BE2C (cell line): ENCODE data around the gene HOXD4.
A peak's percentile ranks its signal among the peaks of the same experiment; 100 is the strongest.

Source experiments
- DNase-seq: peaks from one replicate; pipeline ENCODE4 v3.0.0-alpha.2; 2020
- H3K27me3 ChIP-seq: fragments of 250-450 bp; sonication (Bioruptor Pico); 2 replicates; pipeline ENCODE4 v1.5.1; 2020; ENCODE audit warnings: mild to moderate bottlenecking
- H3K36me3 ChIP-seq: fragments of 250-450 bp; sonication (Bioruptor Pico); 2 replicates; pipeline ENCODE4 v1.5.1; 2020; ENCODE audit warnings: mild to moderate bottlenecking
- H3K4me1 ChIP-seq: fragments of 250-450 bp; sonication (Bioruptor Pico); 2 replicates; pipeline ENCODE4 v1.5.1; 2020
- H3K4me3 ChIP-seq: 2 replicates; pipeline ENCODE4 v1.5.1; 2011; ENCODE audit warnings: low read depth, low read length
- H3K9me3 ChIP-seq: fragments of 250-450 bp; sonication (Bioruptor Pico); 2 replicates; pipeline ENCODE4 v1.5.1; 2020
- TF ChIP-seq, protein P1 (sequence below): IDR thresholded peaks from 2 replicates; pipeline ENCODE4 v1.5.1; 2012; ENCODE audit warnings: mild to moderate bottlenecking, low read depth, low read length

HOXD4 gene

DNA sequence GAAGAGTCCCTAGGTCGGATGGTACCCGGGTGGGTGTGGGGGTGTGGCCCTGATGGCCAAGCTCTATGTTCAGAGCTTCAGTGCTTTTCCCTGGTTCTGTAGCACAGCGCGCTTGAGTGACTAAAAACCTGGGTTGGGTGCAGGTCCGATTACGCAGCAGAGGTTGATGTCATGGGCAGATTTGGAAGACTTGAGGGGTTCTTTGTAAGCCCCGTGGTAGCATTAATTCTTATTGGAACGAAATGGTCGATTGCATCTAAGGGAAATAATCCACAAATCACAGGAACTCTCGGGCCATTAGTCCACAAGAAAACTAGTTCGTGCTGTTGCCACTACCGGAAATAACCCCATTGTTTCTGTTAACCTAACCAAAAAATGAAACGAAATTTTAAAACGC is 12.8 kb upstream of the HOXD4 start:
- Histone ChIP-seq H3K4me1 (peaks cover 7% of the 10 kb centered on the region; the same call in 1 of the 2 replicates), H3K36me3 (no peaks in the 10 kb centered on the region), H3K4me3 (no peak overlapping the region), H3K27me3 (no peaks in the 10 kb centered on the region), H3K9me3 (no peaks in the 10 kb centered on the region)
- TF ChIP-seq, protein P1, sequence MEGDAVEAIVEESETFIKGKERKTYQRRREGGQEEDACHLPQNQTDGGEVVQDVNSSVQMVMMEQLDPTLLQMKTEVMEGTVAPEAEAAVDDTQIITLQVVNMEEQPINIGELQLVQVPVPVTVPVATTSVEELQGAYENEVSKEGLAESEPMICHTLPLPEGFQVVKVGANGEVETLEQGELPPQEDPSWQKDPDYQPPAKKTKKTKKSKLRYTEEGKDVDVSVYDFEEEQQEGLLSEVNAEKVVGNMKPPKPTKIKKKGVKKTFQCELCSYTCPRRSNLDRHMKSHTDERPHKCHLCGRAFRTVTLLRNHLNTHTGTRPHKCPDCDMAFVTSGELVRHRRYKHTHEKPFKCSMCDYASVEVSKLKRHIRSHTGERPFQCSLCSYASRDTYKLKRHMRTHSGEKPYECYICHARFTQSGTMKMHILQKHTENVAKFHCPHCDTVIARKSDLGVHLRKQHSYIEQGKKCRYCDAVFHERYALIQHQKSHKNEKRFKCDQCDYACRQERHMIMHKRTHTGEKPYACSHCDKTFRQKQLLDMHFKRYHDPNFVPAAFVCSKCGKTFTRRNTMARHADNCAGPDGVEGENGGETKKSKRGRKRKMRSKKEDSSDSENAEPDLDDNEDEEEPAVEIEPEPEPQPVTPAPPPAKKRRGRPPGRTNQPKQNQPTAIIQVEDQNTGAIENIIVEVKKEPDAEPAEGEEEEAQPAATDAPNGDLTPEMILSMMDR: no peak
- DNase-seq: no peak

DNA sequence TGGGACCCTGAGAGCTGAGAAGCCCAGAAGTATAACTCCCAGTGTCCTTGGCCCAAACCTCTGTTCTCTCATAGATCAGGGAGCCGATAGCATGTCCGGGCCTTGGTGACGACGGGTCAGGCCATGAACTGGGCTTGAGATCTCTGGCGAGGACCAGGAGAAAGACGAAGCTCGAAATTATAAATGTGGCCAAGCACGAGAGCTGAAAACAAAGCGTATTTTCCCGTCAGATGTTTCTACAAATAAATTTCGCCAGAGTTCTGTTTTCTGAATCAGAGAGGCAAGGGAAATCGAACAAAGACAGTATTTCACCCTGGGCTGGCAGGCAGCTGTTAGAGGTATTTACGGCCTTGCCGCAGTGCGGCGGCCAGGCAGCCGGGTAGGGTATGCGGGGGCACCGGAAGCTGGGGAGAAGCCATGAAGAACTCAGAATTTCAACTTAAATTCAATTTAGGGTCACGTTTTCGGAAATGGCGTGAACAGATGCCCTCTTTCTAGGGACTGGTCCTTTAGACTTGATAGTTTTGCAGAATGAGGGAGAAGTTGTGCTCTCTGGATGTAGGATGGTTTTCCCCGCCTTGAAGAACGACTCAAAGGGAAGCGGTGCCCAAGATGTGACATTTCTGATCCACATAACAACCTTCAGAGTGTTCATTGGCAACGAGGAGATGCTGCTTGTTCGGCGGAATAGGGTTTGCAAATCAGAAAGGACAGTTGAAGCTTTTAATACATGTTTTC is 12.3 kb upstream of the HOXD4 start:
- TF ChIP-seq, protein P1: no peak
- Histone ChIP-seq H3K4me1 (peaks cover 7% of the 10 kb centered on the region; the same call in 1 of the 2 replicates), H3K4me3 (no peak overlapping the region), H3K27me3 (no peaks in the 10 kb centered on the region), H3K36me3 (no peaks in the 10 kb centered on the region), H3K9me3 (no peaks in the 10 kb centered on the region)
- DNase-seq: no peak

DNA sequence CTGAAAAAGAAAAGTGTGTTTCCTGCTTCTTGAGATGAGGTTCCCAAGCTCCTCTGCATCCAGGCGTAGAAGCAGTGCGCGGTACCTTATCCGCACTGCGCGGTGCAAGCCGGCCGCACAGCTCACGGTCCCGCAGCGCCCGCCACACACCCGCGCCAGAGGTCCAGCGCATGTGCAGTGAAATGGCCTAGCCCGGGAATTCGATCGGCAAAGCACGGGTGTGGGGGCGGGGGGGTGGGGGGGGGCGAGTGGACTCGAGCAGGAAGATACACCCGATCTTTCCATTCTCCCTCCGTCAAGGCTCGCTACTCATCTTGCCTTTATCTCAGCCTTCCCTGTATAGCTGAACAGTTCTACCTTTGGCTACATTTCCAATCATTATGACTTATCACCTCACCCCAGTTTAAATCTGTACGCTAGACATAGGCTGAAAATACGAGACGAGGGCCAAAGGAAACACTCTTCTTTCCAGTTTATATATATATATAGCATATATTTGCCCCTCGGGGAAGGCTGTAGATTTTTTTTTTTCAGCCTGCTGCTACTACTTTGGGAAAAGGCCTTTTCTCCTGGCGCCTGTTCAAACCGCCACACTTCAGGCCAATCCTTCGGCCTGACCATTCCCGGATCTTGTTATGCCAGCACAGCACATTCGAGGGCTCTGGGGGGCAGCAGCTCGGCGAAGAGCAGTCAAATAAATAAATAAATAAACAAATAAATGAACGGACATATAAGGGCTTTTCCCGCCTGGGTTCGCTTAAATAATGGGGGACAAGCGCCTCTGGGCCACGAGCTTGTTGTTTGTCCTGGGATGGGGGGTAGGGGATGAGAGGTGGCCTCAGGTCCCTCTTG is 11.5 kb upstream of the HOXD4 start:
- Histone ChIP-seq H3K36me3 (no peaks in the 10 kb centered on the region), H3K9me3 (no peaks in the 10 kb centered on the region), H3K27me3 (no peaks in the 10 kb centered on the region), H3K4me3 (peak overlapping the region; percentile 60), H3K4me1 (peaks cover 5% of the 10 kb centered on the region; the same call in 1 of the 2 replicates)
- TF ChIP-seq, protein P1: no peak
- DNase-seq: peak; percentile 50

DNA sequence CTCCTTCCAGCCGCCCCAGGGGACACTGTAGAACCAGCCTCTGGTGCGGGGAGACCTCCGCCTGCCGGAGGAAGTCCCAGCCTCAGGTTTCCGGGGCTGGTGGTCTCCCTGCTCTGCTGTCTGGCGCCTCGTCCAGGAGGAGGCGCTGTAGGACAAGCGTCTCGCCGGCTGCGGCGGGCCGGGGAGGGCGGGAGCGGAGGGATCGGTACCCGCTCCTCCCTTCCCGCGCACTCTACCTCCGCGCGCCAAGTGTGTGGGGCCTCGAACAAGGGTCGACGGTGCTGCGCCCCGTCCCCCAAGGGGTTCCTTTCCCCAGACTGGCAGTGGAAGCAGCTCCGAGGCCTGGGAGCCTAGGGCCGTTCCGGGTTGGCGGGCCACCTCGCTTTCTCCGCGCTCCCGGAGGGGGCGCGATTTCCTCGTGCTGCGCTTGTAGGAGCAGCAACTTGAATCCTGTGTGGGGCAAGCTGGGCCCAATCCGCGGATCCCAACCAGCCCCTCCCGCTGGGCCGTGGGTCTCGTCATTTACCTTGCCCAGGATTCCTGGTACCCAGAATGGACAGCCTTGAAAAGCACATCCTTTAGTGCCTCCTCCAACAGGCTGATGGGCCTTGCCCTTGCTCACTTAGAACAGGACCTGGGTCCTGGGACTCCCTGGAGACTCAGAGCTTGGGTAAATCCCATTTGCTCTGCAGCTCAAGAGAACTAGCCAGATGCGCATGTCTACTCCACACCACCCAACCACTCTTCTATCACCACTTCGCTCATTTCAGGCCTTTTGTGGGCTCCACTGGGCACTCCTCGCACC is 10.6 kb upstream of the HOXD4 start:
- H3K27me3 ChIP-seq: no peaks in the 10 kb centered on the region
- H3K9me3 ChIP-seq: no peaks in the 10 kb centered on the region
- TF ChIP-seq, protein P1: peak; percentile 62
- no peaks in the 10 kb centered on the region for H3K4me1 ChIP-seq
- DNase-seq: peak; percentile 85
- H3K4me3 ChIP-seq: peak overlapping the region; percentile 60
- H3K36me3 ChIP-seq: no peaks in the 10 kb centered on the region

DNA sequence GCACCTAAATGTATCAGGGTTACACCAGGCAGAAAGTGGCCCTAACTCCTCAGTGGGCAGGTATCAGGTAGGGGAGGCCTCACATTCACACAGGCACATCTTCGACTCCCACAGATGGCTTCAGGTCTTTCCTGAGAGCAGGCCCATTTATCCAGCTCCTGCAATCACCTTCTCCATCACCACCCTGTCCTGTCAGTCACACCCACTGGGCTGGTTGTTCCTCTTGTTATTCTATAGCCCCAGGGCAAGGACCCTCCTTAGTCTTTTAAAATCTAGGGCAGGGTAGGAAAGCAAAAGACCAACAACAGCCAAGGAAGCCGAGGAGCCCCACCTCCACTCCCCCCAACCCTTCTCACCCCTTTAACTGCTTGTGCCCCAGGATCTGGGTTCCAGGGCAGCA is 9.1 kb upstream of the HOXD4 start:
- Histone ChIP-seq H3K4me3 (no peak overlapping the region), H3K36me3 (no peaks in the 10 kb centered on the region), H3K4me1 (no peaks in the 10 kb centered on the region), H3K9me3 (no peaks in the 10 kb centered on the region), H3K27me3 (no peaks in the 10 kb centered on the region)
- TF ChIP-seq, protein P1: no peak
- DNase-seq: no peak
